ENCODE data around the gene GRP. TPM values are rescaled to one million over a fixed set of nuclear protein-coding genes. Genes with fewer than 3 reads are reported as not detected.
A peak's percentile ranks its signal among the peaks of the same experiment; 100 is the strongest.

The GRP gene
- total RNA-seq, 1 donor from 2014 or later, result not detected

DNA sequence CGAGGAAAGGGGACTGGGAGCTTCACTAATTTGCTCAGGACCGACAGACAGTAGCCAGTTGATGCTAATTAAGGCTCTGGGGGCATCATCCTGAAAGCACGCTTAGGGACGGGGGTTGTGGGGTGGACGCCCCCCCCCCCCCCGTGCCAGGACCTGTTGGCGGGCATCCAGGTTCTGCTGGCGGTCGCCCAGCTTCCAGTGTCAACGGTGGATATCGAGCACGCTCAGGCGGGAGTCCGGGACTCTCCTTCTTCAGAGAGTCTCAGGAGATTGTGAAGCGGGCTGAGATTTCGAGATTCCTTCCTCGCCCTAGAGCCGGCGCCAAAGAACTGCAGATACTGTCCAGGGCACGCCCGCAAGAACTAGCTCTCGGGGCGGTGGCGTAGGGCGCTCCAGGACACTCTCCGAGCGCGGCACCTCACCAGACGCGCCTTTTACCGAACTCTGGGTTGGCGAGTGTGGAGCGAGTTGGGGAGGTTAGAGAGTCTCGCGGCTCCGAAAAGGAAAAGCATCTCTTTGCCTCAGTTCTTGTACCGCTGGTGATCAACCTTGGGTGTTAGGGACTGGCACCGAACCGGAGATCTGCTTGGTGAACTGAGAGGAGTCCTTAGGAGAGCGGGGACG, 47.7 kb downstream of the GRP start:
- no peak for DNase-seq (ENCODE audit: low read depth in 2 of 2)

DNA sequence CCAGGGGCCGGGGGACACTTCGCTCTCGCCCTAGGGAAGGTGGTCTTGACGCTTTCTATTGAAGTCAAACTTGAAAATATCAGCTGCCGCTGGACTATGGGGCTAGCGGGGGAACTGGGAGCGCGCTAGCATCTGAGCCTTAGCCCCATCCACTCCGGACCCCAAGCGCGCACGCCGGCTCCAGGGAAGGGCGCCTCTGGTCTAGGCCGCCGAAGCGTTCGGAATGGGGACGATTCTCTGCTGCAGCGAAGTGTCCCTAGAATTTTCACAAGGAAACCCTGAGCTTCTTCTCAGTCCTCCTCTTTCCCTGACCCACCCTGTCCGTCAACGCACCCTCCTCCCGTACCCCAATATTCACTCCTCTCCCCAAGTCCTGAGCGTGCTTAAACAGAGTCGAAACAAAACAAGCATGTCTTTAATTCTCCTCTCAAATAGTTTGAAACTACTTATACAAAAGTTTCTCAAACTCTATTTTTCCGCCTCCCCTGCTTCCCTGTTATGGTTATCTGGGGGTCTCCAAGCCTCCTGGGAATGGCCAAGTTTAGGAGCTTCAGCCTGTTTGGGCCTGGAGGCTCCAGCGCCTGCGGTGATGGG, 48.3 kb downstream of the GRP start:
- no peak for DNase-seq (ENCODE audit: low read depth in 2 of 2)

GRCh38 chr18:59268721-59269562, 49.0 kb downstream of the GRP start:
- peak; percentile 50 to 55 for DNase-seq (ENCODE audit: low read depth in 2 of 2)

DNA sequence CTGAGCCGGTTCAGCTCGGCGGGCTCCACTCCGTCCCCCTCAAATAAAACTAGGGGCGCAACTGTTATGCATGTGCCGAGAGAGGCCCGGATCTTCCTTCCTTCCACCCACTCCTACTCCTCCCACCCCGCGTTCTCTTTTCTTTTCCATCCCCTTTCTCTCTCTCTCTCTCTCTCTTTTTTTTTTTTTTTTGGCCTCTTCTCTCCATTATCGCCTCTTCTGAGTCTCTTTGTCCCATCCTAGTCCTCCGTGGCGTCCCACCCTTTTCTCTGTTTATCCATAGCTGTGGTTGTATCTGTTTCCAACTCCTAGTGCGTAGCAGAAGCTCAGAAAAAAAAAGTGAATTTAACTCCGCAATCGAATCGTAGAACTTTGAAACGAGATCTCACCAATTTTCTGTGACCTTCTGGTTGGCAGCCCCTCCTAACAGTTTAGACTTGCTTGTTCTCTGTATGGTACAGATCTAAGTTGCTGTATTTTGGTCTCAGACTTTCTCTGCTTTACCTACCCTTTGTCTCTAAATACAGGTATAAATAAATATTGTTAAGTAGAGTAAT, 49.7 kb downstream of the GRP start:
- no peak for DNase-seq (ENCODE audit: low read depth in 2 of 2)

DNA sequence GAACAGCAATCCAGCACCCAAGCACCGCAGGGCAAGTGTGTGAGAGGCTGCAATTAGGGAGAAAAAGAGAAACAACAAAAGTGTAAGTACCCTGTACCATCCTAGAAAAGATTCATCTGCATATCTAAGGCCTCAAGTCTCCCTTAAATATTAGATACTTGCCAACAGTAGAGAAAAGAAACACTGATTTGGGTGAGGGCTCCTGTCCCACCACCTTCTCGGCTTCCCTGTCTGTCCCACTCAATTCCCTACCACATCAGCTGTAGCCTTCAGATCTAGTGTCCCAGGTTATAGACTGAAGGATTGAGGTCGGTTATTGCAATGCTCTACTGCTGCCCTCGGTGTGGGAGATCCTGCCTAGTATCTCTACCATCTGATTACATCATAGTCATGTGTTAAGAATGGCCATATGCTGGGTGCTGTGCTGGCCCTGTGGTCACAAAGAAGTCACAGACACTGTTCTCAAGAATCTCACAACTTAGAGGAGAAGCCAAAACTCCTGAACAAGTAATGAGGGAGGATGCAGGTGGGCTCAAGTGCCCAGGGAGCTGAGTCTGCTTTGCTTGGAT, 50.8 kb downstream of the GRP start:
- DNase-seq (ENCODE audit: low read depth in 2 of 2), result no peak

DNA sequence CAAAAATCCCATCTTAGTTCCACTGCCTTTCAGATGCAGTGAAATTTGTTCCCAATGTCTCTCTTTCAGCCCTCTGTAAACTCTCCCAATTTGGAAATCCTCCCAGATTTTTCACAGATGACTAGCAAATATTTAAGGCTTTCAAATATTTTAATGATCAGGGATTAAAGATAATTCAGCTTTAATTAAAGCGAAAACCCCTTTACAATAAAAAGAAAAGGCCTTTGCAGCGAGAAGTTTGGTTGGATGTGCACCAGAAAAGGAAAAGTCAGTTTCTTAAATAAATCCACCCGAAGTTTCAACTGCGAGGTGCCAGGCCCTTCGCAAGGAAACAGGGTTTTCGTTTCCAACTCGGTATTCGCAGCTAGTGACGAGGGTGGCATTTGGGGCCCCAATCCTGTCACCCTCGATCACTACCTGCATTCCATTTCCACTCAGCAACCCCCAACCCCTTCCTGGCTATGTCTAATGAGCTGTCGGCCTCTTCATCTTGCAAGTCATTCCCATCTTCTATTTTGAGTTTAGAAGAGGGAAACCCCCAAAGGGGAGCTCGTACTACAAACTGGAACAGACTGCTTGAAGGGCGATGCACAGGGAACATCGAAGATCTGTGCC, 51.8 kb downstream of the GRP start:
- no peak for DNase-seq (ENCODE audit: low read depth in 2 of 2)

- no peak for DNase-seq (ENCODE audit: low read depth in 2 of 2)
Observed at GRCh38 chr18:59272221-59272888, 52.4 kb downstream of the GRP start.

GRCh38 chr18:59272891-59273758, 53.2 kb downstream of the GRP start, which contains the start of gene RAX:
Gene RAX (minus strand): TSS chr18:59273454. CDS start chr18:59273206, 248 bp downstream.
- DNase-seq (ENCODE audit: low read depth in 2 of 2), result peak; percentile 17 to 27

GRCh38 chr18:59273759-59274532, 54.0 kb downstream of the GRP start:
- DNase-seq (ENCODE audit: low read depth in 2 of 2), result no peak

DNA sequence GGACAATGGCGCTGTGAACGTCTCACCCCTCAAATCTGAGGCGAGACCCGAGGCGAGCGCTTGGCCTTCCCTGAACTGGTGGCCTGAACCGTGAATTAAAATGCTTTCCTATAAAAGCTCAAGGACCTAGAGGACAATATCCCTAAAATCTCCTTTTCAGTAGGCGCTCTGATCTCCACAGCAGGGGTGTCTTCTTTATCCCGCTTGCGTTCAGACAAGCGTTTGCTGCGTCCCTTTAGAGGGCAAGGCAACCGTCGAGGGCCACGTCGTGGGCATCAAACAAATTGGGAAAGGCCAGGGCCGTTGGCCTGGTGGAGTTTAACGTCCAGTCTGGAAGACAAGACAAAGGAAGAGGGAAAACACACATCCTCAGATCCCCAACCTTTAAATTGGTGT, 54.6 kb downstream of the GRP start:
- DNase-seq (ENCODE audit: low read depth in 2 of 2), result no peak

DNA sequence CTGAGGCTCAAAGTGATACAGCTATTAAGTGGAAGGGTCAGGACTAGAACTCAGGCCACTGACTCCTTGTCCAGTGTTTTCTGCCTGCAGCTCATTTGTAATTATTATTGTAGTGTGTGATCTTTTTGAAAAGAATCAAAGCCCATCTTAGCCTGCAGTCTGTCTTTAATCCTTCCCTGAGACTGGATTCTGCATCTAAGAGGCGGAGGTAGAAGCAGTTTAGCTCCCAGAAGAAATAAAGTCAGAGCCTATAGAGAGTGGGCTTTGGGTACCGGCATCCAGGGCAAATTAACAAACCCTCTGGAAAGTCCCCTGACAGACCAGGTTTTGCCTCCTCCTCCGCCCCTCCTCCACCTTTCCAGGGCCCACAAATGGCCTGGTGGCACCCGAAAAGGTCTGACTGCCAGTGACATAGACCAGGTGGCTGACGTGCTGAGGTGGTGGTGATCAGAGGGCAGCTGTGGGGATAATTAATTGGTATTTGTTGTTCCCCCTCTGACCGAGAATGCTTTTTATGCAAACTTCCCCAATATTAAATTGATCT, 55.5 kb downstream of the GRP start:
- DNase-seq (ENCODE audit: low read depth in 2 of 2), result no peak

DNA sequence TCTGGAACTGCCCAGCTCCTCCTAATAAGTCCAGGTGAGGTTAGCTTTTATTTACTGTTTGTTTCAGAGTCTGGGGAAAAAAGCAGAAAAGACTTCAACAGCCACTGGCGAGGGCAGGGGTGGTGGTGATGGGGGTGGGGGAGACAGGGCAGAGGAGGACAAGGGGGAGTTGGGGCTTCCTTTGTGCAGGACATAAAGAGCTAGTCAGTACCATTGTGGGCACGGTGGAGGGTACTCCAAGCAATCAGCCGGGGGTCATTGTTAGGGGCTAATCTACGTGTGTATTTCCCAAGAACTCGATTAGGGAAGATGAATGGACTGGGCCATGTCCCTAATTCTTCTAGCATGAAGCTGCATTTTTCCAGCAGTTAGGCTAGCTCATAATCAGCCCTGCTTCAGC, 56.1 kb downstream of the GRP start:
- no peak for DNase-seq (ENCODE audit: low read depth in 2 of 2)

GRCh38 chr18:59278793-59279192, 58.8 kb downstream of the GRP start:
- DNase-seq (ENCODE audit: low read depth in 2 of 2), result no peak

GRCh38 chr18:59279193-59279592, 59.2 kb downstream of the GRP start:
- no peak for DNase-seq (ENCODE audit: low read depth in 2 of 2)

GRCh38 chr18:59279722-59280121, 59.8 kb downstream of the GRP start:
- no peak for DNase-seq (ENCODE audit: low read depth in 2 of 2)

All from lung microvascular endothelial cell (primary cell).